Stimulated activated CD4-positive, alpha-beta T cell treated with anti-CD3 and anti-CD28 coated beads, Interleukin-15, amount 100 ng/mL, for 48 hours (primary cell): ENCODE results near the gene GPR15LG.

Source experiments
- DNase-seq, 2 donors: peaks; one replicate each; pipeline ENCODE4 v3.0.0-alpha.2; 2020; ENCODE audit warnings: low read depth in 2 of 2

Gene GPR15LG

DNA sequence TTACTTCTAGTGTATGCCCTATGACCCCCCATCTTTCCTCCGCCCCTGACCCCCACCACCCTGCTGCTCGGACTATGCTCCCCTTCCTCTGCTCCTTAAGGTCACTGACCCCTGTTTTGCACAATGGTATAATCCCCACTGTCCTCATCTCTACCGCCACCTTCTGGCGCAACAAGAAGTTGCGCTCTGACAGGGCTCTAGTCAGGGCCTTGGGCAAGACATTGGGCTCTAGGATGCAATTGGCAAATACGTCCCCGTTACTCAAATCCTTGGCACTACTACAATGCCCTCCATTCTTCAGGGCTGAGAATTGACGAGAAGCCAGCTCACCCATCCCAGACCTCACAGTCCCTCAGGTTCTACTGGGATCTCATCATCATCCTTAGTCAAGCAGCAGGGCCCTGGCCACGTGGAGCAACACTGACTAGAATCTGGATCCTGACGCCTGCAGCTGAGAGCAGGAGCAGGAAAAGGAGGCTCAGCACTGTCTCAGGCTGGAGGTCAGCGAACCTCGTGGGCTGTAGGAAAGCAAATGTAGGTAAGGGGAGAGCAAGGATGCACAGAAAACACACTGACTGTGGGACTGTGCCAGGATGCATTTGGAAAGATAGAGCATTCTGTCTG is 41.1 kb downstream of the GPR15LG start:
- DNase-seq = peak in 1 of 2 donors; percentile 45

DNA sequence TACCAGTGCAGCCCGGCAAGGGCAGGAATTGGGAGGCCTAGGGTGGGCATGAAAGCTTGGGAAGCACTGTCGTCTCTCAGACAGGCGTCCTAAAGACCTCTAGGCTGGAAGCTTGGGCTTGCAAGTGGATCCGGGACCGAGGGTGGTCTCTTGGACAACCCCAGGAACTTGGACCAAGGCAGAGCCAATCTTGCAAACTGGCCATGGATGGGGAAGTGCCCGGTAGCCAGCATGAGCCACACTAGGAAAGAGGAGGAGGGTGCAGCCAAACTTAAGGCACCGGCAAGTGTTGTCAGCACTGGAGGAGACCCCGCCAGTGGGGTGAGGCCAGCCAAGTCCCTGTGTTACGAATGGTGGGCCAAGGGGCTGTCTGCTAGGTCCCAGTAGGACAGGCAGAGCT is 43.2 kb downstream of the GPR15LG start:
- no peak for DNase-seq

- no peak for DNase-seq
Observed at GRCh38 chr10:84217746-84218145, 44.1 kb downstream of the GPR15LG start.

DNA sequence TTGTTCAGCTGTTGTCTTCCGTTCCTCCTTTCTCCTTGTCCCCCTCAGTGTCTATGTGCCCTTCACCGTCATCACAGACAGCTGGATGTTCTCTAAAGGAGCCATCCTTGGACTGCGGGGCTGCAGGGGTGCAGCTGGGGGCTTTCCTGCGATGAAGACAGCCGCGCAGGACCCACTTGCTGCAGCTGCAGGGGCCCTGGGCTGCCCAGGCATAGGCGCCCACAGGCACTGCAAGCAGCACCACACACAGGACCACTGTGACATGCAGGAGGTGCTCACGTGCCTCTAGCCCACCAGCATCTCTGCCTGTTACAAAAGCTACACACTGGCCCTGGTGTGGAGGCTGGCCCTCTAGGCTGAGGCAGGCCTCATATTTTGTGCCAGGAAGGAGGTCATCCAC is 48.3 kb downstream of the GPR15LG start:
- DNase-seq = no peak

DNA sequence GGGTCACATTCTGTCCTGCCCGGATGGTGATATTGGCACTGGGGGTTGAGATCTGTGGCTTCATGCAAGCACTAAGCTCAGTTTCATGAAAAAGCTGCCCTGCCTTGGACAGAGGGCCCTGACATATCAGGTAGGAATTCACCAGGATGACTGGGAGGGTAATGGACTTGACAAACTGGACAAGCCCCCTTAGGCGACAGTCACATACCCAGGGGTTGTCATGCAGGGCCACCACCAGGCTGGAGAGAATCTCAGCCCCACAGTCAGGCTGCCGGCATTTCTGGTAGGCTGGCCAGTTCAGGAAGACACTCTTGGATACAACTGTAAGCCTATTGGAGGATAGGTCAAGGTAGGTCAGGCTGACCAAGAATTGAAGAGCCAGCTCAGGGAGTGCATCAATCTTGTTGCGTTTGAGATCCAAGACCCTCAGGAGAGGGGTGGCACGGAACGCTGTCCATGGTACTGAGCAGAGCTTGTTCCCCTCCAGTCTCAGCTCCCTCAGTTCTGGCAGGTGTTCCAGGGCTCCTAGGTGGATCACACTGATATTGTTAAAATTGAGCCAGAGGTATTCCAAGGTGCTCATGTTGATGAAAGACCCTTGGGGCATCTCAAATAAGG is 50.9 kb downstream of the GPR15LG start:
- no peak for DNase-seq

DNA sequence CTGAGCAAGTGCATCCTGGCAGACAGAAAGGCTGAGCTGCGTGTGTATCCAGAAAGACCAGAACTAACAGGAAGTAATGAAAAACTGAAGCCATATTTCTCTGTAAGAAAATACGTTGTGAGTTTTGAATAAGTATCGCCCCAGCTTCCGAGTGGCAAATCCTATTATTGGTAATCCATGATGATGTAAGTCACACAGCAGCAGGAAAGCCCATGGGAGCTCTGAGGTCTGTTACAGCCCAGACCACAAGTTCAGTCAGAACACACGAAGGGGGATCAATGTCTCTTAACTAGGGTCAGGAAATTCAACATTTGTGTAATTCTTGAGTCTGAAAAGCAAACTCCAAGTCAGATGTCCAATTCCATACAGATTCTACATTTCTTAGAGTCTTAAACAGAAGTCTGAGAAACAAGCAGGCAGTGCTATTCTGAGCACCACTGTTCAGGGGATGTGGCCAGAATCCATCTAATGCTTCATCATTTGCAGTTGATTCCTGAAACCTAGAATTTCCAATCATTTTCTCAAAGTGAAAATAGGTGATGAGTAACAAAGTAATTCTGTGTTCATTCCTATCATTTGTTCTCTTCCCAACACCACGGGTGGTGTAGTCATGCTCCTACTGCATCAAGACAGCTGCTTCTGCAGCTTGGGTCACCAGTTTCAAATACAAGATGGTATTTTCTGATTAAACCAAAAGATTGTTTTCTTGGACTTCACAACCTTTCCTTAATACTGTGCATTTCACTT is 52.0 kb downstream of the GPR15LG start, which contains the start of gene LRIT2:
TSS of gene LRIT2 (minus strand) at position 118 of the 747 bp plus-strand sequence. CDS start at position 94, 24 bp downstream.
- DNase-seq = no peak

GRCh38 chr10:84226616-84227015 is 53.0 kb downstream of the GPR15LG start:
- no peak for DNase-seq

- DNase-seq = no peak
Observed at GRCh38 chr10:84227810-84228209, 54.2 kb downstream of the GPR15LG start.

- DNase-seq = no peak
Observed at GRCh38 chr10:84230359-84230758, 56.8 kb downstream of the GPR15LG start.

DNA sequence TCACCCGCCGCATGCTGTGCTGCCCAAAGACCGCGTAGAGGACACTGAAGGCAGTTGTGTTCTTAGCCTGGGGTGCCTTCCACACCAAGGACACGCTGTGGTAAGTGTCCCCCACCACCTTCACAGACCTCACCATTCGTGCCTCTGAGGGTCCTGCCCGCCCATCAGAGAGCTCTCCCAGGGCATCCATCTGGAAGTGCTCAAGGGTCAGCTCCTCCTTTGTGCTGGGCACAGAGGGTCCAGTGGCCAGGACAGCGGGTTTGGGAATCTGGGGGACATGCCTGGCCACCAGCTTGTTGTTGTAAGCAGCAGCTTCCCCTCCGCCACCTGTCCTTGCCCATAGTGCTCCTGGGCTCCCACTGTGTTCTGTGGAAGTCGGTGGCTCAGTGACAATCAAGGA is 58.8 kb downstream of the GPR15LG start:
- DNase-seq = no peak

DNA sequence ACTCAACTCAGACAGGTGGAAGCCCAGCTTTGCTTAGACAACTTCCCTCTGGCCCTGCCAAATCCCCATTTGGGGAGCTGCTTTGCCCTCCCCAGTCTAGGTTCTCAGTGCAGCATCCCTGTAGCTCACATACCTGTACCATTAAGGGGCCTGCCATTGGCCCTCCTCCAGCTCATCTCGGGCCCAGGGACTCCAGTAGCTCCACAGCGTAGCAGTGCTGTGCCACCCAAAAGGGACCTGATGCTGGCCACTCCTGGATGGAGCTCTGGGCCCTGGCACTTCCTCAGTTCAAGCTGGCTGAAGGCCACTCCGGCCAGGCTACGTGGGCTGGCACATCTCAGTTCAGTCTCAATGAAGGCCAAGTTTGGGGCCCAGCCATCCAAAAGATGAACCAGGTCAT is 60.3 kb downstream of the GPR15LG start:
- DNase-seq = no peak

- no peak for DNase-seq
Observed at GRCh38 chr10:84234479-84234878, 60.9 kb downstream of the GPR15LG start.
